K562 (cell line): Measurements from ENCODE around the gene KCNQ5. TPM values are rescaled to one million over a fixed set of nuclear protein-coding genes. Genes with fewer than 3 reads are reported as not detected.

ENCODE experiments used
- ATAC-seq: fragments of 200-7000 bp; cut with Tn5 transposase; 3 replicates; pipeline ENCODE4 v1.9.1; 2020; ENCODE audit warnings: moderate library complexity
- BruUV-seq: library from RNA; stranded (reverse); fragments of 400-500 nt; replicated peaks from 2 replicates; lab custom pipeline; 2021; lab: Mats Ljungman, UMichigan
- CTCF ChIA-PET: fragments of 300-600 bp; formaldehyde crosslinking; extraction: SDS; loops from one replicate; lab custom pipeline; 2021; ENCODE audit warnings: low intra/inter-chr PET ratio; lab: Yijun Ruan, JAX
- POLR2A ChIA-PET: fragments of 300-600, 350-650 bp; sonication (Branson Sonifier 250); formaldehyde crosslinking; extraction: SDS; loops from one replicate; lab custom pipeline; 2021; ENCODE audit warnings: antibody characterized with exemption, inconsistent platforms; lab: Yijun Ruan, JAX
- DNase-seq, 4 experiments: peaks; one replicate each; pipeline versions ENCODE4 v3.0.0 to v3.0.0-alpha.2; 2011 to 2018; ENCODE audit warnings: low spot score in 3 of 4, mixed read lengths in 3 of 4; ENCODE audit errors: extremely low read depth in 1 of 4
- FAIRE-seq: peaks from 2 replicates; lab custom pipeline; 2011; peaks lifted over from hg19 to GRCh38; lab: Jason Lieb, UNC
- H2AFZ ChIP-seq: 2 replicates; pipeline ENCODE4 v1.6.0; 2011; ENCODE audit warnings: low read depth, low read length, control low read depth, inconsistent platforms
- H3K27ac ChIP-seq: fragments of 200-600 bp; 3 replicates; pipeline ENCODE4 v1.8.0; 2011; ENCODE audit warnings: low read depth, mild to moderate bottlenecking, control low read depth, inconsistent platforms, low read length, moderate library complexity, mixed read lengths; ENCODE audit errors: extremely low read depth
- H3K27me3 ChIP-seq, 2 experiments: fragments of 300-600 bp in 1 of 2; 2 replicates in 1 of 2; 3 replicates in 1 of 2; pipeline versions ENCODE4 v1.6.0 to v1.8.0; 2011; ENCODE audit warnings: inconsistent platforms in 2 of 2, low read length in 2 of 2, mild to moderate bottlenecking in 1 of 2, mixed read lengths in 1 of 2, moderate library complexity in 1 of 2; ENCODE audit not compliant: control insufficient read depth in 2 of 2, insufficient read depth in 2 of 2
- H3K36me3 ChIP-seq: fragments of 300-600 bp; 3 replicates; pipeline ENCODE4 v1.8.0; 2011; ENCODE audit warnings: mild to moderate bottlenecking, low read length, inconsistent platforms; ENCODE audit not compliant: control insufficient read depth, insufficient read depth
- H3K4me1 ChIP-seq, 2 experiments: fragments of 200-600 bp in 1 of 2; replicated peaks in 1 of 2; 2 replicates in 1 of 2; 3 replicates in 1 of 2; pipeline versions ENCODE4 v1.5.1 to v1.8.0; 2011; ENCODE audit warnings: inconsistent platforms in 2 of 2, low read length in 2 of 2, mild to moderate bottlenecking in 1 of 2, mixed read lengths in 1 of 2, moderate library complexity in 1 of 2; ENCODE audit not compliant: control insufficient read depth in 2 of 2, insufficient read depth in 2 of 2
- H3K4me2 ChIP-seq: 2 replicates; pipeline ENCODE4 v1.6.1; 2011; ENCODE audit warnings: low read length, control low read depth, inconsistent platforms, mixed read lengths; ENCODE audit not compliant: insufficient read depth
- H3K4me3 ChIP-seq: fragments of 200-600 bp; sonication (generic), shearing (Covaris generic); 2 replicates; pipeline ENCODE4 v1.5.1; 2016; ENCODE audit warnings: control low read depth, inconsistent platforms
- H3K79me2 ChIP-seq: fragments of 200-600 bp; 3 replicates; pipeline ENCODE4 v1.8.0; 2011; ENCODE audit warnings: low read length, inconsistent platforms; ENCODE audit not compliant: control insufficient read depth, insufficient read depth
- H3K9ac ChIP-seq, 2 experiments: 2 replicates each; pipeline versions ENCODE4 v1.6.0 to v1.6.1; 2011; ENCODE audit warnings: low read depth in 2 of 2, low read length in 2 of 2, control low read depth in 1 of 2, inconsistent platforms in 1 of 2, mild to moderate bottlenecking in 1 of 2, mixed read lengths in 1 of 2; ENCODE audit not compliant: insufficient read depth in 1 of 2
- H3K9me1 ChIP-seq: one replicate; pipeline ENCODE4 v1.6.0; 2011; ENCODE audit warnings: inconsistent platforms, mild to moderate bottlenecking, low read length, moderate library complexity; ENCODE audit not compliant: control insufficient read depth, insufficient read depth
- H3K9me3 ChIP-seq: replicated peaks from 2 replicates; pipeline ENCODE4 v1.5.1; 2011; ENCODE audit warnings: low read depth, low read length, inconsistent platforms; ENCODE audit not compliant: control insufficient read depth, insufficient read depth
- H4K20me1 ChIP-seq: replicated peaks from 2 replicates; pipeline ENCODE4 v1.6.1; 2011; ENCODE audit warnings: low read length, inconsistent platforms, mixed read lengths; ENCODE audit not compliant: control insufficient read depth, insufficient read depth
- DACH1 ChIP-seq: fragments of 450-650 bp; IDR thresholded peaks from 2 replicates; pipeline ENCODE4 v1.6.1; 2018; ENCODE audit not compliant: partially characterized antibody
- DPF2 ChIP-seq: fragments of 450-650 bp; IDR thresholded peaks from 2 replicates; pipeline ENCODE4 v1.6.1; 2016
- FIP1L1 ChIP-seq: fragments of 200-400 bp; formaldehyde crosslinking; IDR thresholded peaks from 2 replicates; pipeline ENCODE4 v1.6.1; 2018; ENCODE audit warnings: mild to moderate bottlenecking, low read depth, low read length; ENCODE audit not compliant: poor library complexity, severe bottlenecking
- FOXP1 ChIP-seq: sonication (generic); formaldehyde crosslinking; IDR thresholded peaks from 2 replicates; pipeline ENCODE4 v1.8.0; 2022; ENCODE audit warnings: mild to moderate bottlenecking, missing genetic modification reagents
- IFI16 ChIP-seq: fragments of 250-450 bp; sonication (Bioruptor Pico); IDR thresholded peaks from 2 replicates; pipeline ENCODE4 v2.1.2; 2022; ENCODE audit warnings: mild to moderate bottlenecking, inconsistent platforms
- JUNB ChIP-seq: fragments of 450-650 bp; formaldehyde crosslinking; conservative IDR thresholded peaks from 2 replicates; pipeline ENCODE4 v1.4.0; 2020; ENCODE audit warnings: mild to moderate bottlenecking
- KAT7 ChIP-seq: sonication (generic); formaldehyde crosslinking; IDR thresholded peaks from 2 replicates; pipeline ENCODE4 v1.8.0; 2022; ENCODE audit warnings: missing genetic modification reagents, mild to moderate bottlenecking, borderline replicate concordance
- PHF8 ChIP-seq: fragments of 200-600 bp; sonication (generic); IDR thresholded peaks from 2 replicates; pipeline ENCODE4 v1.6.1; 2012; ENCODE audit warnings: mixed run types, mild to moderate bottlenecking, inconsistent platforms, low read length, moderate library complexity, borderline replicate concordance
- POLR2B ChIP-seq: fragments of 450-650 bp; IDR thresholded peaks from 2 replicates; pipeline ENCODE4 v1.6.1; 2018; ENCODE audit warnings: low read depth; ENCODE audit not compliant: partially characterized antibody
- SMARCE1 ChIP-seq: fragments of 450-650 bp; IDR thresholded peaks from 2 replicates; pipeline ENCODE4 v1.7.1; 2016; ENCODE audit warnings: mild to moderate bottlenecking
- SOX6 ChIP-seq: fragments of 450-650 bp; IDR thresholded peaks from 2 replicates; pipeline ENCODE4 v1.6.1; 2014; ENCODE audit warnings: mild to moderate bottlenecking
- YY1 ChIP-seq, 3 experiments: IDR thresholded peaks; 2 replicates each; pipeline ENCODE4 v1.6.1; 2011; ENCODE audit warnings: low read length in 2 of 3, mild to moderate bottlenecking in 2 of 3, moderate library complexity in 2 of 3, borderline replicate concordance in 1 of 3, control low read depth in 1 of 3, low read depth in 1 of 3; ENCODE audit not compliant: insufficient read depth in 3 of 3, insufficient replicate concordance in 2 of 3, control insufficient read depth in 1 of 3, insufficient read length in 1 of 3; ENCODE audit errors: extremely low read depth in 1 of 3
- WGBS: fragments of 100-300 bp; shearing (Covaris generic); methylation state at CpG from one replicate; pipeline ENCODE4 v1.1.6; 2016; ENCODE audit warnings: low coverage, mixed read lengths; ENCODE audit not compliant: insufficient coverage; ENCODE audit errors: missing lambda C conversion rate; 5-methylcytosine and 5-hydroxymethylcytosine counted together
- in situ Hi-C: fragments of 300-500 bp; cut with MboI; formaldehyde crosslinking; loops from 4 replicates; pipeline ENCODE4 v1.15.0; 2018; ENCODE audit warnings: inconsistent platforms, mixed read lengths
- intact Hi-C: fragments of 100-400 bp; cut with micrococcal nuclease; formaldehyde crosslinking; loops from 2 replicates; pipeline ENCODE4 v1.14.2; 2022
- polyA plus RNA-seq, 8 experiments: library from polyadenylated mRNA; depleted of rRNA in 4 of 8; stranded (reverse) in 5 of 8; unstranded in 3 of 8; fragments of >200 nt; fragmentation: Nextera tagmentation in 2 of 8; fragmentation: Illumina TruSeq in 1 of 8; extraction: Ambion mirVana in 2 of 8; extraction: Trizol in 1 of 8; gene quantifications; 2 replicates each; pipeline versions ENCODE4 v1.2.1 to v1.2.3, GENCODE V29; 2011 to 2014; ENCODE audit warnings: inconsistent platforms in 1 of 8, missing spikeins in 1 of 8
- total RNA-seq, 7 experiments: library from RNA; depleted of rRNA in 6 of 7; stranded (reverse); fragments of >200 nt in 6 of 7; fragmentation: Illumina TruSeq in 2 of 7; extraction: Trizol in 2 of 7; gene quantifications; 2 replicates each; pipeline versions ENCODE4 v1.2.1 to v1.2.3, GENCODE V29; 2011 to 2021; ENCODE audit warnings: low replicate concordance in 1 of 7
- TF ChIP-seq, protein P1 (sequence below): fragments of 450-650 bp; formaldehyde crosslinking; IDR thresholded peaks from 2 replicates; pipeline ENCODE4 v1.4.0; 2020; ENCODE audit warnings: mild to moderate bottlenecking, moderate library complexity
- TF ChIP-seq, protein P2 (sequence below): IDR thresholded peaks from 2 replicates; pipeline ENCODE4 v1.6.1; 2011; ENCODE audit warnings: borderline replicate concordance, low read depth, mild to moderate bottlenecking, moderate library complexity, low read length; ENCODE audit not compliant: insufficient read depth, poor library complexity, severe bottlenecking
- TF ChIP-seq, protein P3 (sequence below): fragments of 450-650 bp; formaldehyde crosslinking; conservative IDR thresholded peaks from 2 replicates; pipeline ENCODE4 v1.4.0; 2022; ENCODE audit warnings: mild to moderate bottlenecking, missing genetic modification characterization

The KCNQ5 gene
- total and polyA plus RNA-seq, 9 of the 15 experiments (the other 6 are each of a cell fraction or from before 2014, with no cell fraction given): 0.31 to 5.9 (median 2.6) TPM

DNA sequence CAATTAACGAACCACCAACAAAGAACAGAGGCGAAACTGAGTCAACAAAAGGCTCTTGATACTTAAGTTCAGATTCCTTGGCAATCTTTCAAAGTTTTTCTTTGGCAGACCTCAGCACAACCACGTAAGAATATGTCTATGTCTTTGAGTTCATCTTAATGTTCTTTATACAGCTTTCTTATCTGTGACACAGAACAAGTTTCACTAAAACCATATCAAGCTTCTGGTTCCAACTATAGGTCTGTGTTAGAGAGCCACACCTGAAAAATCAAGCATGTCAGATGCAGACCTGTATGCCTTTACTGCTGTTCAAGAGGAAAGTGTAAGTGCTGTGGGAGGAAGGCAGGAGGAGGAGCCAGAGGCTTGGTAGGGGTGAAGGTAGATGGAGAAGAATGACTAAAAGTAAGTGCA lies 332.1 kb downstream of the KCNQ5 start:
- CTCF ChIA-PET: no interaction called here
- H3K4me1 ChIP-seq: peaks cover 0 to 6% of the 10 kb centered on the region in 2 experiments; a peak in 2 of 5 replicates
- WGBS: 13% methylated on average over 3 of the region's 3 CpGs
- H3K9ac ChIP-seq: no peak overlapping the region
- FAIRE-seq: no peak
- peak in 1 of 4 experiments; percentile 9 for DNase-seq
- TF ChIP-seq FIP1L1 (no peak), JUNB (no peak), YY1 (IDR thresholded peaks at IDR 0.05; ENCODE audit: borderline replicate concordance in 1 of 3, control insufficient read depth in 1 of 3, extremely low read depth in 1 of 3, insufficient read depth in 3 of 3, insufficient read length in 1 of 3, insufficient replicate concordance in 2 of 3, low read depth in 1 of 3, low read length in 2 of 3) (no peak), POLR2B (no peak), PHF8 (no peak), SOX6 (no peak), IFI16 (no peak), SMARCE1 (no peak), FOXP1 (CRISPR knock-in tag) (no peak), DPF2 (no peak), DACH1 (no peak), KAT7 (no peak)
- TF ChIP-seq, protein P1, sequence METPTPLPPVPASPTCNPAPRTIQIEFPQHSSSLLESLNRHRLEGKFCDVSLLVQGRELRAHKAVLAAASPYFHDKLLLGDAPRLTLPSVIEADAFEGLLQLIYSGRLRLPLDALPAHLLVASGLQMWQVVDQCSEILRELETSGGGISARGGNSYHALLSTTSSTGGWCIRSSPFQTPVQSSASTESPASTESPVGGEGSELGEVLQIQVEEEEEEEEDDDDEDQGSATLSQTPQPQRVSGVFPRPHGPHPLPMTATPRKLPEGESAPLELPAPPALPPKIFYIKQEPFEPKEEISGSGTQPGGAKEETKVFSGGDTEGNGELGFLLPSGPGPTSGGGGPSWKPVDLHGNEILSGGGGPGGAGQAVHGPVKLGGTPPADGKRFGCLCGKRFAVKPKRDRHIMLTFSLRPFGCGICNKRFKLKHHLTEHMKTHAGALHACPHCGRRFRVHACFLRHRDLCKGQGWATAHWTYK (CRISPR knock-in tag): no peak
- TF ChIP-seq, protein P2, sequence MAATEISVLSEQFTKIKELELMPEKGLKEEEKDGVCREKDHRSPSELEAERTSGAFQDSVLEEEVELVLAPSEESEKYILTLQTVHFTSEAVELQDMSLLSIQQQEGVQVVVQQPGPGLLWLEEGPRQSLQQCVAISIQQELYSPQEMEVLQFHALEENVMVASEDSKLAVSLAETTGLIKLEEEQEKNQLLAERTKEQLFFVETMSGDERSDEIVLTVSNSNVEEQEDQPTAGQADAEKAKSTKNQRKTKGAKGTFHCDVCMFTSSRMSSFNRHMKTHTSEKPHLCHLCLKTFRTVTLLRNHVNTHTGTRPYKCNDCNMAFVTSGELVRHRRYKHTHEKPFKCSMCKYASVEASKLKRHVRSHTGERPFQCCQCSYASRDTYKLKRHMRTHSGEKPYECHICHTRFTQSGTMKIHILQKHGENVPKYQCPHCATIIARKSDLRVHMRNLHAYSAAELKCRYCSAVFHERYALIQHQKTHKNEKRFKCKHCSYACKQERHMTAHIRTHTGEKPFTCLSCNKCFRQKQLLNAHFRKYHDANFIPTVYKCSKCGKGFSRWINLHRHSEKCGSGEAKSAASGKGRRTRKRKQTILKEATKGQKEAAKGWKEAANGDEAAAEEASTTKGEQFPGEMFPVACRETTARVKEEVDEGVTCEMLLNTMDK: no peak
- TF ChIP-seq, protein P3, sequence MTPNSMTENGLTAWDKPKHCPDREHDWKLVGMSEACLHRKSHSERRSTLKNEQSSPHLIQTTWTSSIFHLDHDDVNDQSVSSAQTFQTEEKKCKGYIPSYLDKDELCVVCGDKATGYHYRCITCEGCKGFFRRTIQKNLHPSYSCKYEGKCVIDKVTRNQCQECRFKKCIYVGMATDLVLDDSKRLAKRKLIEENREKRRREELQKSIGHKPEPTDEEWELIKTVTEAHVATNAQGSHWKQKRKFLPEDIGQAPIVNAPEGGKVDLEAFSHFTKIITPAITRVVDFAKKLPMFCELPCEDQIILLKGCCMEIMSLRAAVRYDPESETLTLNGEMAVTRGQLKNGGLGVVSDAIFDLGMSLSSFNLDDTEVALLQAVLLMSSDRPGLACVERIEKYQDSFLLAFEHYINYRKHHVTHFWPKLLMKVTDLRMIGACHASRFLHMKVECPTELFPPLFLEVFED (CRISPR knock-in tag): no peak
- H3K79me2 ChIP-seq: no peaks in the 10 kb centered on the region
- POLR2A ChIA-PET: interaction anchor here (2.2 kb wide), 1 partner anchor 11 kb away, joined by 6 read pairs; no protein-coding TSS in a partner anchor
- in situ Hi-C loops: no loop called here
- H3K27ac ChIP-seq: no peak overlapping the region
- ATAC-seq: no peak
- no peaks in the 10 kb centered on the region for H3K27me3 ChIP-seq
- no peaks in the 10 kb centered on the region for H3K9me3 ChIP-seq
- BruUV-seq: no TSS peak
- no peaks in the 10 kb centered on the region for H3K9me1 ChIP-seq
- intact Hi-C loops: no loop called here
- H3K4me2 ChIP-seq: no peak overlapping the region
- no peak overlapping the region for H3K4me3 ChIP-seq
- no peaks in the 10 kb centered on the region for H3K36me3 ChIP-seq
- H4K20me1 ChIP-seq: no peaks in the 10 kb centered on the region
- H2AFZ ChIP-seq: no peak overlapping the region
